ENCODE results near the gene DYNC1H1.

The DYNC1H1 gene

DNA sequence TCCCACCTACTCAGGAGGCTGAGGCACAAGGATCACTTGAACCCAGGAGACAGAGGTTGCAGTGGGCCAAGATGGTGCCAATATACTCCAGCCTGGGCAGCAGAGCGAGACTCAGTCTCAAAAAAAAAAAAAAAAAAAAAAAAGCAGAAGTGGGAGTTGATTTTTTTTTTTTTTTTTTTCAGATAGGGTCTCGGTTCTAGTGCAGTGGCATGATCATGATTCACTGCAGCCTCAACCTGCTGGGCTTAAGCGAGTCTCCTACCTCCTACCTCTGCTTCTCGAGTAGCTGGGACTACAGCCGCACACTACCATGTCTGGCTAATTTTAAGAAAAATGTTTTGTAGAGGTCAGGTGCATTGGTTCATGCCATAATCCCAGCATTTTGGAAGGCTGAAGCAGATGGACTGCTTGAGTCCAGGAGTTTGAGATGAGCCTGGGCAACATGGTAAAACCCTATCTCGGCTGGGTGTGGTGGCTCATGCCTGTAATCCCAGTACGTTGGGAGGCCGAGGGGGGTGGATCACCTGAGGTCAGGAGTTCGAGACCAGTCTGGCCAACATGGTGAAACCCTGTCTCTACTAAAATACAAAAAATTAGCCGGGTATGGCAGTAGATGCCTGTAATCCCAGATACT lies 138.8 kb downstream of the DYNC1H1 start:
- CTCF ChIA-PET = no interaction called here
- no peak for TF ChIP-seq ZNF384 (IDR thresholded peaks at IDR 0.05)
- no peak for TF ChIP-seq NFRKB (IDR thresholded peaks at IDR 0.05)
- no peak for TF ChIP-seq FOXK2 (IDR thresholded peaks at IDR 0.05)
- no peak for TF ChIP-seq L3MBTL2 (conservative IDR thresholded peaks at IDR 0.05)
- no peak for TF ChIP-seq ARNT (IDR thresholded peaks at IDR 0.05)
- TF ChIP-seq BHLHE40 (IDR thresholded peaks at IDR 0.05; ENCODE audit: borderline replicate concordance) = no peak
- TF ChIP-seq FOXA1 (IDR thresholded peaks at IDR 0.05) = no peak
- TF ChIP-seq LEF1 (IDR thresholded peaks at IDR 0.05; ENCODE audit: borderline replicate concordance) = no peak
- TF ChIP-seq SP1 (IDR thresholded peaks at IDR 0.05) = no peak
- TF ChIP-seq ELF4 (IDR thresholded peaks at IDR 0.05) = no peak
- no peak for TF ChIP-seq SUZ12 (IDR thresholded peaks at IDR 0.05)
- TF ChIP-seq, protein P1, sequence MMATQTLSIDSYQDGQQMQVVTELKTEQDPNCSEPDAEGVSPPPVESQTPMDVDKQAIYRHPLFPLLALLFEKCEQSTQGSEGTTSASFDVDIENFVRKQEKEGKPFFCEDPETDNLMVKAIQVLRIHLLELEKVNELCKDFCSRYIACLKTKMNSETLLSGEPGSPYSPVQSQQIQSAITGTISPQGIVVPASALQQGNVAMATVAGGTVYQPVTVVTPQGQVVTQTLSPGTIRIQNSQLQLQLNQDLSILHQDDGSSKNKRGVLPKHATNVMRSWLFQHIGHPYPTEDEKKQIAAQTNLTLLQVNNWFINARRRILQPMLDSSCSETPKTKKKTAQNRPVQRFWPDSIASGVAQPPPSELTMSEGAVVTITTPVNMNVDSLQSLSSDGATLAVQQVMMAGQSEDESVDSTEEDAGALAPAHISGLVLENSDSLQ (IDR thresholded peaks at IDR 0.05) = no peak
- DNase-seq (ENCODE audit: extremely low spot score) = no peak
- POLR2A ChIA-PET = interaction anchor here (0.7 kb wide), 1 partner anchor 15 kb away, joined by 4 read pairs; no protein-coding TSS in a partner anchor

DNA sequence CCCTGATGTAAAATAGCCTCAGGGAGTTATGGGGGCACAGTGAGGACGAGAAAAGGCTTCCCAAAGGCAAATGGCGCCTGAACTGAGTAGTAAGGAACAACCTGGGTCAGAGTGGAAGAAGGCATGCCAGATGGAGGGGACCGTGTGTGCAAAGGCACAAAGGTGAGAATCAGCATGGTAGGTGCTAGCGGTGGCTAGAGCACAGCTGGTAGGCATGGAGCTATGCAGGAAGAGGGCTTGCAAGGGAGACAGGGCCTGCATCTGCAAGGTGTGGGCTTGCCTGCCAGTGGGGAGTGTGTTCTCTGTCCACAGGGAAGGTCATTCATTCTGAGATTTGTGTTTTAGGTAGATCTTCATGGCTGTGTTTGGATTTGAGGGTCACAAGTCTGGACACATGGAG lies 141.0 kb downstream of the DYNC1H1 start:
- DNase-seq (ENCODE audit: extremely low spot score) = no peak
- CTCF ChIA-PET = interaction anchor here (1.8 kb wide), 1 partner anchor 9 kb away, joined by 6 read pairs; no protein-coding TSS in a partner anchor
- TF ChIP-seq NFRKB (IDR thresholded peaks at IDR 0.05) (no peak), L3MBTL2 (conservative IDR thresholded peaks at IDR 0.05) (no peak), LEF1 (IDR thresholded peaks at IDR 0.05; ENCODE audit: borderline replicate concordance) (no peak), FOXA1 (IDR thresholded peaks at IDR 0.05) (no peak), SP1 (IDR thresholded peaks at IDR 0.05) (no peak), BHLHE40 (IDR thresholded peaks at IDR 0.05; ENCODE audit: borderline replicate concordance) (no peak), ZNF384 (IDR thresholded peaks at IDR 0.05) (no peak), CTBP1 (IDR thresholded peaks at IDR 0.05; ENCODE audit: borderline replicate concordance) (no peak), SUZ12 (IDR thresholded peaks at IDR 0.05) (no peak), TARDBP (IDR thresholded peaks at IDR 0.05) (no peak), ELF4 (IDR thresholded peaks at IDR 0.05) (no peak), FOXM1 (IDR thresholded peaks at IDR 0.05; ENCODE audit: borderline replicate concordance) (no peak), FOXK2 (IDR thresholded peaks at IDR 0.05) (no peak)
- POLR2A ChIA-PET = interaction anchor here (1.2 kb wide), 1 partner anchor 58 kb away, joined by 3 read pairs; no protein-coding TSS in a partner anchor
